ENCODE data around the gene ATAD2B.

GRCh38 chr2:23700627-23701026 is 226.3 kb downstream of the ATAD2B start:
- TF ChIP-seq, protein P1, sequence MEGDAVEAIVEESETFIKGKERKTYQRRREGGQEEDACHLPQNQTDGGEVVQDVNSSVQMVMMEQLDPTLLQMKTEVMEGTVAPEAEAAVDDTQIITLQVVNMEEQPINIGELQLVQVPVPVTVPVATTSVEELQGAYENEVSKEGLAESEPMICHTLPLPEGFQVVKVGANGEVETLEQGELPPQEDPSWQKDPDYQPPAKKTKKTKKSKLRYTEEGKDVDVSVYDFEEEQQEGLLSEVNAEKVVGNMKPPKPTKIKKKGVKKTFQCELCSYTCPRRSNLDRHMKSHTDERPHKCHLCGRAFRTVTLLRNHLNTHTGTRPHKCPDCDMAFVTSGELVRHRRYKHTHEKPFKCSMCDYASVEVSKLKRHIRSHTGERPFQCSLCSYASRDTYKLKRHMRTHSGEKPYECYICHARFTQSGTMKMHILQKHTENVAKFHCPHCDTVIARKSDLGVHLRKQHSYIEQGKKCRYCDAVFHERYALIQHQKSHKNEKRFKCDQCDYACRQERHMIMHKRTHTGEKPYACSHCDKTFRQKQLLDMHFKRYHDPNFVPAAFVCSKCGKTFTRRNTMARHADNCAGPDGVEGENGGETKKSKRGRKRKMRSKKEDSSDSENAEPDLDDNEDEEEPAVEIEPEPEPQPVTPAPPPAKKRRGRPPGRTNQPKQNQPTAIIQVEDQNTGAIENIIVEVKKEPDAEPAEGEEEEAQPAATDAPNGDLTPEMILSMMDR (conservative IDR thresholded peaks at IDR 0.05; ENCODE audit: low read depth, low read length): no peak
- no peak for TF ChIP-seq EZH2 (IDR thresholded peaks at IDR 0.05; ENCODE audit: borderline replicate concordance, low read depth, low read length, poor library complexity, severe bottlenecking)

Measured in A673 (cell line).